ENCODE measurements around the gene GPD2.

Gene GPD2

GRCh38 chr2:156447761-156448160 lies 11.6 kb downstream of the GPD2 start:
- TF ChIP-seq CTCF (IDR thresholded peaks at IDR 0.05): no peak
- Histone ChIP-seq H3K4me3 (no peak overlapping the region), H3K27ac (no peak overlapping the region)
- DNase-seq (ENCODE audit: low spot score): no peak

- TF ChIP-seq CTCF (IDR thresholded peaks at IDR 0.05): no peak
- no peak for DNase-seq (ENCODE audit: low spot score)
- Histone ChIP-seq H3K4me3 (no peak overlapping the region), H3K27ac (no peak overlapping the region)
Observed at GRCh38 chr2:156448766-156449165, 12.6 kb downstream of the GPD2 start.

- Histone ChIP-seq H3K4me3 (no peak overlapping the region), H3K27ac (no peak overlapping the region)
- no peak for TF ChIP-seq CTCF (IDR thresholded peaks at IDR 0.05)
- DNase-seq (ENCODE audit: low spot score): no peak
Observed at GRCh38 chr2:156452971-156453370, 16.8 kb downstream of the GPD2 start.

- Histone ChIP-seq H3K4me3 (no peak overlapping the region), H3K27ac (no peak overlapping the region)
- no peak for DNase-seq (ENCODE audit: low spot score)
- no peak for TF ChIP-seq CTCF (IDR thresholded peaks at IDR 0.05)
Observed at GRCh38 chr2:156455361-156455975, 19.3 kb downstream of the GPD2 start.

- no peak for DNase-seq (ENCODE audit: low spot score)
- Histone ChIP-seq H3K27ac (no peak overlapping the region), H3K4me3 (no peak overlapping the region)
- TF ChIP-seq CTCF (IDR thresholded peaks at IDR 0.05): no peak
Observed at GRCh38 chr2:156456616-156457015, 20.4 kb downstream of the GPD2 start.

GRCh38 chr2:156457523-156458517 lies 21.6 kb downstream of the GPD2 start:
- no peak overlapping the region for H3K4me3 ChIP-seq
- DNase-seq (ENCODE audit: low spot score): no peak
- no peak for TF ChIP-seq CTCF (IDR thresholded peaks at IDR 0.05)
- no peak overlapping the region for H3K27ac ChIP-seq
